Suprapubic skin (tissue), 2 donors: ENCODE measurements around the gene SNX8.

Experiments used
- EP300 ChIP-seq: sonication (generic); formaldehyde crosslinking; IDR thresholded peaks from one replicate; pipeline ENCODE4 v1.6.1; 2017; ENCODE audit warnings: antibody characterized with exemption
- POLR2A ChIP-seq, 2 donors: fragments of 450-650 bp; IDR thresholded peaks; one replicate each; pipeline ENCODE4 v1.6.1; 2017; ENCODE audit warnings: antibody characterized with exemption in 2 of 2, mild to moderate bottlenecking in 2 of 2, moderate library complexity in 2 of 2

GRCh38 chr7:2224934-2225333, 89.3 kb downstream of the SNX8 start:
- TF ChIP-seq POLR2A (IDR thresholded peaks at IDR 0.05) (no peak), EP300 (no peak)
